ENCODE data around the gene KLF8.

The KLF8 gene

GRCh38 chrX:56279863-56280262 is 47.7 kb downstream of the KLF8 start:
- no peaks in the 10 kb centered on the region for H3K4me1 ChIP-seq (ENCODE audit: control insufficient read depth in 1 of 2, insufficient read depth in 1 of 2, low read depth in 1 of 2, low read length in 1 of 2)

GRCh38 chrX:56281789-56282188 is 49.6 kb downstream of the KLF8 start:
- H3K36me3 ChIP-seq = no peaks in the 10 kb centered on the region
- no peaks in the 10 kb centered on the region for H3K27me3 ChIP-seq
- H3K4me3 ChIP-seq (ENCODE audit: low read depth in 1 of 2, low read length in 1 of 2) = no peak overlapping the region
- TF ChIP-seq CTCF (IDR thresholded peaks at IDR 0.05) = no peak
- H3K4me1 ChIP-seq (ENCODE audit: control insufficient read depth in 1 of 2, insufficient read depth in 1 of 2, low read depth in 1 of 2, low read length in 1 of 2) = no peaks in the 10 kb centered on the region
- H3K9me3 ChIP-seq = no peaks in the 10 kb centered on the region
- H3K27ac ChIP-seq = no peak overlapping the region

More at GRCh38 chrX:56279863-56280262, 47.7 kb downstream of the KLF8 start:
- H3K36me3 ChIP-seq = no peaks in the 10 kb centered on the region
- H3K4me3 ChIP-seq (ENCODE audit: low read depth in 1 of 2, low read length in 1 of 2) = no peak overlapping the region
- no peaks in the 10 kb centered on the region for H3K27me3 ChIP-seq
- no peak for TF ChIP-seq CTCF (IDR thresholded peaks at IDR 0.05)
- no peak overlapping the region for H3K27ac ChIP-seq
- H3K9me3 ChIP-seq = no peaks in the 10 kb centered on the region

GRCh38 chrX:56284269-56284668 is 52.1 kb downstream of the KLF8 start:
- Histone ChIP-seq H3K9me3 (no peaks in the 10 kb centered on the region), H3K36me3 (no peaks in the 10 kb centered on the region), H3K4me3 (ENCODE audit: low read depth in 1 of 2, low read length in 1 of 2) (no peak overlapping the region), H3K27me3 (no peaks in the 10 kb centered on the region), H3K4me1 (ENCODE audit: control insufficient read depth in 1 of 2, insufficient read depth in 1 of 2, low read depth in 1 of 2, low read length in 1 of 2) (no peaks in the 10 kb centered on the region), H3K27ac (no peak overlapping the region)
- no peak for TF ChIP-seq CTCF (IDR thresholded peaks at IDR 0.05)

GRCh38 chrX:56288608-56289007 is 56.5 kb downstream of the KLF8 start:
- Histone ChIP-seq H3K4me1 (ENCODE audit: control insufficient read depth in 1 of 2, insufficient read depth in 1 of 2, low read depth in 1 of 2, low read length in 1 of 2) (no peaks in the 10 kb centered on the region), H3K36me3 (no peaks in the 10 kb centered on the region), H3K4me3 (ENCODE audit: low read depth in 1 of 2, low read length in 1 of 2) (no peak overlapping the region), H3K27ac (no peak overlapping the region), H3K27me3 (no peaks in the 10 kb centered on the region), H3K9me3 (no peaks in the 10 kb centered on the region)
- TF ChIP-seq CTCF (IDR thresholded peaks at IDR 0.05) = no peak

GRCh38 chrX:56289449-56289848 is 57.3 kb downstream of the KLF8 start:
- Histone ChIP-seq H3K36me3 (no peaks in the 10 kb centered on the region), H3K4me1 (ENCODE audit: control insufficient read depth in 1 of 2, insufficient read depth in 1 of 2, low read depth in 1 of 2, low read length in 1 of 2) (no peaks in the 10 kb centered on the region), H3K27ac (no peak overlapping the region), H3K9me3 (no peaks in the 10 kb centered on the region), H3K27me3 (no peaks in the 10 kb centered on the region), H3K4me3 (ENCODE audit: low read depth in 1 of 2, low read length in 1 of 2) (no peak overlapping the region)
- no peak for TF ChIP-seq CTCF (IDR thresholded peaks at IDR 0.05)

- Histone ChIP-seq H3K27me3 (no peaks in the 10 kb centered on the region), H3K9me3 (no peaks in the 10 kb centered on the region), H3K27ac (no peak overlapping the region), H3K4me3 (ENCODE audit: low read depth in 1 of 2, low read length in 1 of 2) (no peak overlapping the region), H3K4me1 (ENCODE audit: control insufficient read depth in 1 of 2, insufficient read depth in 1 of 2, low read depth in 1 of 2, low read length in 1 of 2) (no peaks in the 10 kb centered on the region), H3K36me3 (no peaks in the 10 kb centered on the region)
- TF ChIP-seq CTCF (IDR thresholded peaks at IDR 0.05) = no peak
Measured at GRCh38 chrX:56308726-56309125, 76.6 kb downstream of the KLF8 start.
